ENCODE data around the gene ISM1. TPM values are rescaled to one million over a fixed set of nuclear protein-coding genes. Genes with fewer than 3 reads are reported as not detected.

ISM1 gene
- total and polyA plus RNA-seq, 2 of the 13 experiments (the other 11 are each of a cell fraction or from before 2014, with no cell fraction given), result 0.40 to 1.4 TPM

- no peak for TF ChIP-seq ZNF446 (CRISPR knock-in tag; IDR thresholded peaks at IDR 0.05)
- TF ChIP-seq UBTF (CRISPR knock-in tag; IDR thresholded peaks at IDR 0.05), result 0 out of 2 replicates have a peak, but pooled peaks have one; percentile 31
- TF ChIP-seq ZNF256 (CRISPR knock-in tag; conservative IDR thresholded peaks at IDR 0.05), result no peak
- TF ChIP-seq ZBTB3 (CRISPR knock-in tag; IDR thresholded peaks at IDR 0.05; ENCODE audit: borderline replicate concordance, low read depth), result no peak
- 0 out of 2 replicates have a peak, but pooled peaks have one; percentile 21 for TF ChIP-seq ZNF331 (CRISPR knock-in tag; IDR thresholded peaks at IDR 0.05)
- TF ChIP-seq RAD21 (CRISPR knock-in tag; IDR thresholded peaks at IDR 0.05), result peak; percentile 79
- peak; percentile 45; the same call in 1 of the 2 replicates for TF ChIP-seq FOXO1 (CRISPR knock-in tag; IDR thresholded peaks at IDR 0.05)
- TF ChIP-seq STAG1 (CRISPR knock-in tag; IDR thresholded peaks at IDR 0.05), result peak; percentile 85
- TF ChIP-seq FOXA3 (CRISPR knock-in tag; IDR thresholded peaks at IDR 0.05), result no peak
- TF ChIP-seq ZNF367 (CRISPR knock-in tag; IDR thresholded peaks at IDR 0.05; ENCODE audit: borderline replicate concordance), result no peak
- TF ChIP-seq ZNF644 (CRISPR knock-in tag; IDR thresholded peaks at IDR 0.05; ENCODE audit: low read depth), result peak; percentile 44; the same call in 1 of the 2 replicates
- TF ChIP-seq SMC3 (IDR thresholded peaks at IDR 0.05; ENCODE audit: low read length), result peak; percentile 94
- TF ChIP-seq ZNF850 (CRISPR knock-in tag; conservative IDR thresholded peaks at IDR 0.05), result no peak
- no peak for TF ChIP-seq TBL1XR1 (IDR thresholded peaks at IDR 0.05; ENCODE audit: borderline replicate concordance, low read length, partially characterized antibody)
- TF ChIP-seq PRMT3 (CRISPR knock-in tag; IDR thresholded peaks at IDR 0.05; ENCODE audit: borderline replicate concordance, low read depth), result no peak
- no peak for TF ChIP-seq ZBTB42 (CRISPR knock-in tag; IDR thresholded peaks at IDR 0.05)
- 0 out of 2 replicates have a peak, but pooled peaks have one; percentile 24 for TF ChIP-seq BORCS8-MEF2B (CRISPR knock-in tag; IDR thresholded peaks at IDR 0.05)
- TF ChIP-seq ZNF350 (CRISPR knock-in tag; IDR thresholded peaks at IDR 0.05; ENCODE audit: borderline replicate concordance, low read depth), result 0 out of 2 replicates have a peak, but pooled peaks have one; percentile 24
- peak; percentile 82 for TF ChIP-seq CTCF (CRISPR knock-in tag; IDR thresholded peaks at IDR 0.05)
- peak; percentile 55; the same call in 1 of the 2 replicates for TF ChIP-seq KDM2A (CRISPR knock-in tag; IDR thresholded peaks at IDR 0.05; ENCODE audit: borderline replicate concordance, low read depth)
- TF ChIP-seq FOXA1 (IDR thresholded peaks at IDR 0.05), result no peak
- TF ChIP-seq FOXA1 (CRISPR knock-in tag; IDR thresholded peaks at IDR 0.05), result peak; percentile 66
- TF ChIP-seq ZNF207 (IDR thresholded peaks at IDR 0.05; ENCODE audit: borderline replicate concordance), result no peak
- TF ChIP-seq NCOA1 (CRISPR knock-in tag; IDR thresholded peaks at IDR 0.05), result no peak
Observed at GRCh38 chr20:13302647-13303450, 81.8 kb downstream of the ISM1 start (continued).

Measured in HepG2 (cell line).